HepG2 (cell line): Measurements from ENCODE around the gene PRSS58. TPM values are rescaled to one million over a fixed set of nuclear protein-coding genes. Genes with fewer than 3 reads are reported as not detected.

Source experiments
- ATAC-seq: fragments of 200-7000 bp; cut with Tn5 transposase; 3 replicates; pipeline ENCODE4 v1.9.1; 2020; ENCODE audit warnings: mild to moderate bottlenecking, moderate library complexity
- BruUV-seq: library from RNA; stranded (reverse); fragments of 400-500 nt; replicated peaks from 2 replicates; lab custom pipeline; 2021; lab: Mats Ljungman, UMichigan
- CTCF ChIA-PET: fragments of 300-600 bp; formaldehyde crosslinking; extraction: SDS; loops from one replicate; lab custom pipeline; 2021; ENCODE audit warnings: low total read pairs, inconsistent platforms, low intra/inter-chr PET ratio; lab: Yijun Ruan, JAX
- POLR2A ChIA-PET: fragments of 350-600 bp; sonication (Branson Sonifier 250); formaldehyde crosslinking; loops from one replicate; lab custom pipeline; 2020; ENCODE audit warnings: antibody characterized with exemption, inconsistent platforms; lab: Yijun Ruan, JAX
- DNase-seq: peaks from one replicate; pipeline ENCODE4 v3.0.0-alpha.2; 2015; ENCODE audit warnings: low spot score
- FAIRE-seq: peaks from 3 replicates; lab custom pipeline; 2011; peaks lifted over from hg19 to GRCh38; lab: Jason Lieb, UNC
- H2AFZ ChIP-seq: one replicate; pipeline ENCODE4 v1.6.1; 2011; ENCODE audit warnings: low read length, inconsistent platforms
- H3K27ac ChIP-seq: fragments of 300-600 bp; 3 replicates; pipeline ENCODE4 v1.8.0; 2011; ENCODE audit warnings: mixed run types, mild to moderate bottlenecking, mixed read lengths, low read length, inconsistent platforms; ENCODE audit not compliant: insufficient read depth; ENCODE audit errors: extremely low read length
- H3K27me3 ChIP-seq, 2 experiments: fragments of 200-600 bp in 1 of 2; 2 replicates in 1 of 2; 3 replicates in 1 of 2; pipeline versions ENCODE4 v1.6.0 to v1.8.0; 2011; ENCODE audit warnings: low read length in 2 of 2, mild to moderate bottlenecking in 2 of 2, moderate library complexity in 2 of 2, inconsistent platforms in 1 of 2; ENCODE audit not compliant: insufficient read depth in 2 of 2, control insufficient read depth in 1 of 2
- H3K36me3 ChIP-seq, 2 experiments: fragments of 200-600 bp in 1 of 2; replicated peaks in 1 of 2; 2 replicates in 1 of 2; 3 replicates in 1 of 2; pipeline versions ENCODE4 v1.5.1 to v1.8.0; 2011; ENCODE audit warnings: low read length in 2 of 2, inconsistent platforms in 1 of 2; ENCODE audit not compliant: insufficient read depth in 2 of 2, control insufficient read depth in 1 of 2
- H3K4me1 ChIP-seq: 2 replicates; pipeline ENCODE4 v1.5.1; 2012; ENCODE audit warnings: low read length, inconsistent platforms; ENCODE audit not compliant: insufficient read depth
- H3K4me2 ChIP-seq: 2 replicates; pipeline ENCODE4 v1.6.0; 2011; ENCODE audit warnings: low read depth, low read length, inconsistent platforms
- H3K4me3 ChIP-seq, 3 experiments: fragments of 200-600 bp in 1 of 3; sonication (generic), shearing (Covaris generic) in 1 of 3; replicated peaks in 1 of 3; 2 replicates each; pipeline ENCODE4 v1.5.1; 2011 to 2016; ENCODE audit warnings: low read length in 3 of 3, inconsistent platforms in 2 of 3, low read depth in 2 of 3, mild to moderate bottlenecking in 2 of 3, control low read depth in 1 of 3, mixed read lengths in 1 of 3; ENCODE audit not compliant: insufficient read depth in 1 of 3
- H3K79me2 ChIP-seq: one replicate; pipeline ENCODE4 v1.6.1; 2011; ENCODE audit warnings: low read length, inconsistent platforms; ENCODE audit not compliant: insufficient read depth
- H3K9ac ChIP-seq: 2 replicates; pipeline ENCODE4 v1.6.0; 2011; ENCODE audit warnings: mild to moderate bottlenecking, low read depth, low read length, inconsistent platforms; ENCODE audit not compliant: insufficient read depth
- H3K9me3 ChIP-seq: 2 replicates; pipeline ENCODE4 v1.5.1; 2012; ENCODE audit warnings: mild to moderate bottlenecking, low read length
- H4K20me1 ChIP-seq: 2 replicates; pipeline ENCODE4 v1.6.0; 2011; ENCODE audit warnings: inconsistent platforms, mild to moderate bottlenecking, low read length, moderate library complexity; ENCODE audit not compliant: insufficient read depth
- GFI1 ChIP-seq: sonication (generic); formaldehyde crosslinking; IDR thresholded peaks from 2 replicates; pipeline ENCODE4 v1.5.0; 2020; ENCODE audit warnings: missing genetic modification reagents, mild to moderate bottlenecking, borderline replicate concordance
- HHEX ChIP-seq: IDR thresholded peaks from 2 replicates; pipeline ENCODE4 v1.6.1; 2016; ENCODE audit warnings: control low read depth
- PTBP1 ChIP-seq: fragments of 200-400 bp; formaldehyde crosslinking; IDR thresholded peaks from 2 replicates; pipeline ENCODE4 v1.6.1; 2018; ENCODE audit warnings: low read length, low read depth; ENCODE audit not compliant: poor library complexity, severe bottlenecking
- SATB2 ChIP-seq: sonication (generic); formaldehyde crosslinking; IDR thresholded peaks from 2 replicates; pipeline ENCODE4 v1.5.0; 2020; ENCODE audit warnings: missing genetic modification reagents
- ZNF782 ChIP-seq: sonication (generic); formaldehyde crosslinking; IDR thresholded peaks from 2 replicates; pipeline ENCODE4 v1.4.0; 2020; ENCODE audit warnings: missing genetic modification reagents, mild to moderate bottlenecking, borderline replicate concordance
- WGBS: methylation state at CpG from one replicate; pipeline ENCODE4 v1.1.6; 2017; ENCODE audit warnings: low lambda C conversion rate; 5-methylcytosine and 5-hydroxymethylcytosine counted together
- in situ Hi-C: cut with HindIII; loops from 2 replicates; pipeline ENCODE4 v1.10.0; 2017; ENCODE audit warnings: low pct_unique_long_range_greater_than_20kb; ENCODE audit not compliant: extremely low pct_ligation_motif_present
- intact Hi-C: fragments of 100-400 bp; cut with micrococcal nuclease; formaldehyde crosslinking; loops from one replicate; pipeline ENCODE4 v1.10.0; 2022; ENCODE audit not compliant: unreplicated experiment
- polyA plus RNA-seq, 8 experiments: library from polyadenylated mRNA; depleted of rRNA in 3 of 8; stranded (reverse) in 7 of 8; unstranded in 1 of 8; fragments of >200 nt; fragmentation: Illumina TruSeq in 4 of 8; extraction: Trizol in 4 of 8; gene quantifications; 2 replicates each; pipeline versions ENCODE4 v1.2.1 to v1.2.3, GENCODE V29; 2011 to 2016; ENCODE audit warnings: low read depth in 4 of 8, missing spikeins in 1 of 8, mixed read lengths in 1 of 8; ENCODE audit not compliant: insufficient read depth in 1 of 8
- total RNA-seq, 5 experiments: library from RNA; depleted of rRNA; stranded (reverse); fragments of >200 nt; fragmentation: Illumina TruSeq; extraction: Trizol; gene quantifications; 2 replicates each; pipeline ENCODE4 v1.2.3, GENCODE V29; 2016; ENCODE audit warnings: low read depth in 1 of 5
- TF ChIP-seq, protein P1 (sequence below), 2 experiments: sonication (generic) in 1 of 2; formaldehyde crosslinking in 1 of 2; IDR thresholded peaks; 2 replicates each; pipeline versions ENCODE4 v1.6.1 to v1.9.0; 2014 to 2022; ENCODE audit warnings: antibody characterized with exemption in 1 of 2, borderline replicate concordance in 1 of 2, inconsistent platforms in 1 of 2, low read depth in 1 of 2, missing genetic modification reagents in 1 of 2

The PRSS58 gene
- total and polyA plus RNA-seq, 2 of the 13 experiments (the other 11 are each of a cell fraction or from before 2014, with no cell fraction given) = not detected

DNA sequence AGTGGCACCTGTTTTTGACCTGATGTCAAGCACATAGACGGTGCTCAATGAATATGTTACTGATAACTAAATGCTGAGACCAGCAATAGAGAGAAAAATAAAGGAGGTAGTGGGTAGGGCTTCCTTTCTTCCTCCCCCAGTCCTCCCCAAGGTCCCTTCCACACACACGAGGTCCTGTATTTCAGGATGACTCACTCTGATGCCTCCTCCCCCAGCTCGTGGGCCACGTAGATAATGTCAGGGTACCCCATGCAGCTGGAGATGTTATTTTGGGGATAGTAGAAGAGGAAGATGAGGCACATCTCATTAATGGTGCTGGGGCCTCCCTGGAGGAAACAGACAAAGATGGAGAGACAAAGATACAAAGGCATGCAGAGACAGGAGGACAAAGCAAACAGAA is 17.3 kb downstream of the PRSS58 start:
- DNase-seq = no peak
- ChIA-PET CTCF (no interaction called here), POLR2A (no interaction called here)
- in situ Hi-C loops = no loop called here
- peaks cover 1 to 4% of the 10 kb centered on the region in 2 experiments; a peak in 2 of 5 replicates for H3K27me3 ChIP-seq
- no peak for FAIRE-seq
- no peak for ATAC-seq
- H3K9me3 ChIP-seq = no peaks in the 10 kb centered on the region
- BruUV-seq = no TSS peak
- TF ChIP-seq PTBP1 (no peak), SATB2 (CRISPR knock-in tag) (no peak), GFI1 (CRISPR knock-in tag) (no peak), HHEX (CRISPR knock-in tag) (no peak), ZNF782 (CRISPR knock-in tag) (no peak)
- TF ChIP-seq, protein P1, sequence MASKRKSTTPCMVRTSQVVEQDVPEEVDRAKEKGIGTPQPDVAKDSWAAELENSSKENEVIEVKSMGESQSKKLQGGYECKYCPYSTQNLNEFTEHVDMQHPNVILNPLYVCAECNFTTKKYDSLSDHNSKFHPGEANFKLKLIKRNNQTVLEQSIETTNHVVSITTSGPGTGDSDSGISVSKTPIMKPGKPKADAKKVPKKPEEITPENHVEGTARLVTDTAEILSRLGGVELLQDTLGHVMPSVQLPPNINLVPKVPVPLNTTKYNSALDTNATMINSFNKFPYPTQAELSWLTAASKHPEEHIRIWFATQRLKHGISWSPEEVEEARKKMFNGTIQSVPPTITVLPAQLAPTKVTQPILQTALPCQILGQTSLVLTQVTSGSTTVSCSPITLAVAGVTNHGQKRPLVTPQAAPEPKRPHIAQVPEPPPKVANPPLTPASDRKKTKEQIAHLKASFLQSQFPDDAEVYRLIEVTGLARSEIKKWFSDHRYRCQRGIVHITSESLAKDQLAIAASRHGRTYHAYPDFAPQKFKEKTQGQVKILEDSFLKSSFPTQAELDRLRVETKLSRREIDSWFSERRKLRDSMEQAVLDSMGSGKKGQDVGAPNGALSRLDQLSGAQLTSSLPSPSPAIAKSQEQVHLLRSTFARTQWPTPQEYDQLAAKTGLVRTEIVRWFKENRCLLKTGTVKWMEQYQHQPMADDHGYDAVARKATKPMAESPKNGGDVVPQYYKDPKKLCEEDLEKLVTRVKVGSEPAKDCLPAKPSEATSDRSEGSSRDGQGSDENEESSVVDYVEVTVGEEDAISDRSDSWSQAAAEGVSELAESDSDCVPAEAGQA (IDR thresholded peaks at IDR 0.05; ENCODE audit: low read depth) = no peak
- TF ChIP-seq, protein P1 (CRISPR knock-in tag; IDR thresholded peaks at IDR 0.05; ENCODE audit: borderline replicate concordance) = no peak
- 0% methylated on average over 4 of the region's 4 CpGs for WGBS
- H3K4me1 ChIP-seq = no peaks in the 10 kb centered on the region
- H3K4me3 ChIP-seq = no peak overlapping the region
- no peaks in the 10 kb centered on the region for H3K79me2 ChIP-seq
- H3K9ac ChIP-seq = no peak overlapping the region
- no peak overlapping the region for H3K4me2 ChIP-seq
- no peak overlapping the region for H3K27ac ChIP-seq
- intact Hi-C loops = no loop called here
- H4K20me1 ChIP-seq = no peaks in the 10 kb centered on the region
- H2AFZ ChIP-seq = no peak overlapping the region
- no peaks in the 10 kb centered on the region for H3K36me3 ChIP-seq
